GM12872 (cell line): ENCODE results near the gene ADAD2.

Experiments
- TF ChIP-seq, protein P1 (sequence below): IDR thresholded peaks from 3 replicates; pipeline ENCODE4 v1.5.1; 2011; ENCODE audit warnings: low read depth, mild to moderate bottlenecking, low read length, moderate library complexity; ENCODE audit not compliant: insufficient read depth

The ADAD2 gene

DNA sequence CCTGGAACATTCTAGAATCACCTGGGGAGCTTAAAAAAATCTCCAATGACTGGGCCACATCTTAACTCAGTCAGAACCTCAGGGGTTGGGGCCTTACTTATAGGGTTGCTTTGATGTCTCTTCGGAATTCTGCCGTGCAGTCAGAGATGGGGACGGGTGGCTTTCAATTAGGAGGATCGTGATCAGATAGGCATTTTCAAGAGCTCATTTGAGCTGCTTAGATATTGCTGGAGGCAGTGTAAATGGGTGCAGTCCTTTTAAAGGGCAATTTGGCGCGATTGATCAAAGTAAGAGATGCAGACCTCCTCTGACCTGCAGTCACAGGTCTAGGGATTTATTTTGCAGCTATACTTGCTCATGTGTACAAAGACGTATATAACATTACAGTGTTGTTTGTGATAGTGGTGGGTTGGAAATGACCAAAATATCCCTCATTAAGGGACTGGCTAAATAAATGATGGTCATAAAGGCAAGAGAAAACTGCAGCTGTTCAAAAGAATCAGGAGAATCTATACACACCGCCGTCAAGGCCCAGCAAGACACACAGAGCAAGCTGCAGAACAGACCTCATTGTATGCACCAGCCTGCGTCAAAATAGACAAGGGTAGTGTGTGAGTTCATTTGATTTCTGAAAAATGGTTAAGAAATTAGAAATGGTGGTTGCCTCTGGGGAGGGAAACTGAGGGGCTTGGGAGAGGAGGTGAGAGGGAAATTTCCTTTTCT, 55.2 kb downstream of the ADAD2 start:
- TF ChIP-seq, protein P1, sequence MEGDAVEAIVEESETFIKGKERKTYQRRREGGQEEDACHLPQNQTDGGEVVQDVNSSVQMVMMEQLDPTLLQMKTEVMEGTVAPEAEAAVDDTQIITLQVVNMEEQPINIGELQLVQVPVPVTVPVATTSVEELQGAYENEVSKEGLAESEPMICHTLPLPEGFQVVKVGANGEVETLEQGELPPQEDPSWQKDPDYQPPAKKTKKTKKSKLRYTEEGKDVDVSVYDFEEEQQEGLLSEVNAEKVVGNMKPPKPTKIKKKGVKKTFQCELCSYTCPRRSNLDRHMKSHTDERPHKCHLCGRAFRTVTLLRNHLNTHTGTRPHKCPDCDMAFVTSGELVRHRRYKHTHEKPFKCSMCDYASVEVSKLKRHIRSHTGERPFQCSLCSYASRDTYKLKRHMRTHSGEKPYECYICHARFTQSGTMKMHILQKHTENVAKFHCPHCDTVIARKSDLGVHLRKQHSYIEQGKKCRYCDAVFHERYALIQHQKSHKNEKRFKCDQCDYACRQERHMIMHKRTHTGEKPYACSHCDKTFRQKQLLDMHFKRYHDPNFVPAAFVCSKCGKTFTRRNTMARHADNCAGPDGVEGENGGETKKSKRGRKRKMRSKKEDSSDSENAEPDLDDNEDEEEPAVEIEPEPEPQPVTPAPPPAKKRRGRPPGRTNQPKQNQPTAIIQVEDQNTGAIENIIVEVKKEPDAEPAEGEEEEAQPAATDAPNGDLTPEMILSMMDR = no peak

DNA sequence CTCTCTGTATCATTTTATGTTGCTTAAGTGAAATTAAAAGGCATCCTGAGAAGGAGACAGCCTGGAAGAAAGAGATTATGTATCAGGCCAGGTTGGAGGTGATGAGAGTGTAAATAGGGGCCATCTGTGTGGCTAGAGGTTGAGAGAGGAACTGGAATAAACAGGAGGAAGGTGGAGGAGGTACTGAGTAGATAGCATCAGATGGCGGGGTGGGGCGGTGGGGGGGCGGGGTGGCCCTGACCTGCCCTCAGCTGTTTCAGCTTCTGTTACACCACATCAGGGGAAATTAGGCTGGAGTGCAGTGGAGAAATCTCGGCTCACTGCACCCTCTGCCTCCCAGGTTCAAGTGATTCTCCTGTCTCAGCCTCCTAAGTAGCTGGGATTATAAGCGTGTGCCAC, 55.7 kb downstream of the ADAD2 start:
- TF ChIP-seq, protein P1 = no peak
